Measurements from ENCODE around the gene LDLRAD4. TPM values are rescaled to one million over a fixed set of nuclear protein-coding genes. Genes with fewer than 3 reads are reported as not detected.

Gene LDLRAD4
- total RNA-seq, 1 experiment from 2014 or later = not detected

- Histone ChIP-seq H3K9me3 (ENCODE audit: low read length) (no peaks in the 10 kb centered on the region), H3F3A (ENCODE audit: low read length, unreplicated experiment) (no peaks in the 10 kb centered on the region), H3K4me1 (ENCODE audit: insufficient read depth, low read length) (no peaks in the 10 kb centered on the region), H3K27ac (ENCODE audit: low read length) (no peak overlapping the region), H3K9me2 (replicated peaks; ENCODE audit: low read length) (no peaks in the 10 kb centered on the region), H3K4me3 (ENCODE audit: low read length) (no peak overlapping the region), H3K36me3 (ENCODE audit: low read depth, low read length) (no peaks in the 10 kb centered on the region), H3K4me2 (ENCODE audit: low read length) (no peak overlapping the region), H3K9ac (ENCODE audit: low read length) (no peak overlapping the region), H3K27me3 (ENCODE audit: low read length) (peaks cover 74% of the 10 kb centered on the region), H2AFZ (ENCODE audit: low read length) (no peak overlapping the region), H3K79me2 (ENCODE audit: low read length) (no peaks in the 10 kb centered on the region), H4K20me1 (ENCODE audit: low read length) (no peaks in the 10 kb centered on the region)
- BruUV-seq (replicated peaks) = no TSS peak
- intact Hi-C loops (cut with micrococcal nuclease) = no loop called here
- DNase-seq (no peak), ATAC-seq (no peak)
- TF ChIP-seq EZH2phosphoT487 (IDR thresholded peaks at IDR 0.05; ENCODE audit: borderline replicate concordance, low read length) (no peak), EZH2 (IDR thresholded peaks at IDR 0.05; ENCODE audit: low read length, unreplicated experiment) (no peak), CTCF (conservative IDR thresholded peaks at IDR 0.05; ENCODE audit: low read depth, low read length) (no peak)
- ChIA-PET POLR2A (ENCODE audit: unreplicated experiment) (no interaction called here), CTCF (no interaction called here)
These were observed 12.6 kb downstream of the LDLRAD4 start for GRCh38 chr18:13231151-13231550.

GRCh38 chr18:13232086-13232917, 13.7 kb downstream of the LDLRAD4 start:
- Histone ChIP-seq H3K79me2 (ENCODE audit: low read length) (no peaks in the 10 kb centered on the region), H4K20me1 (ENCODE audit: low read length) (no peaks in the 10 kb centered on the region), H3K27ac (ENCODE audit: low read length) (no peak overlapping the region), H3K4me1 (ENCODE audit: insufficient read depth, low read length) (no peaks in the 10 kb centered on the region), H3K9ac (ENCODE audit: low read length) (no peak overlapping the region), H3K27me3 (ENCODE audit: low read length) (peaks cover 76% of the 10 kb centered on the region), H3K9me2 (replicated peaks; ENCODE audit: low read length) (no peaks in the 10 kb centered on the region), H2AFZ (ENCODE audit: low read length) (no peak overlapping the region), H3K4me2 (ENCODE audit: low read length) (no peak overlapping the region), H3K9me3 (ENCODE audit: low read length) (no peaks in the 10 kb centered on the region), H3K36me3 (ENCODE audit: low read depth, low read length) (no peaks in the 10 kb centered on the region), H3K4me3 (ENCODE audit: low read length) (no peak overlapping the region), H3F3A (ENCODE audit: low read length, unreplicated experiment) (no peaks in the 10 kb centered on the region)
- BruUV-seq (replicated peaks) = no TSS peak
- no peak for TF ChIP-seq CTCF (conservative IDR thresholded peaks at IDR 0.05; ENCODE audit: low read depth, low read length)
- no peak for TF ChIP-seq EZH2 (IDR thresholded peaks at IDR 0.05; ENCODE audit: low read length, unreplicated experiment)
- no peak for TF ChIP-seq EZH2phosphoT487 (IDR thresholded peaks at IDR 0.05; ENCODE audit: borderline replicate concordance, low read length)
- POLR2A ChIA-PET (ENCODE audit: unreplicated experiment) = no interaction called here
- no peak for DNase-seq
- CTCF ChIA-PET = no interaction called here
- intact Hi-C loops (cut with micrococcal nuclease) = no loop called here
- ATAC-seq = no peak
